ENCODE results near the gene SENP6. TPM values are rescaled to one million over a fixed set of nuclear protein-coding genes. Genes with fewer than 3 reads are reported as not detected.

The SENP6 gene
- total RNA-seq, 1 experiment from 2014 or later: 90.9 TPM

DNA sequence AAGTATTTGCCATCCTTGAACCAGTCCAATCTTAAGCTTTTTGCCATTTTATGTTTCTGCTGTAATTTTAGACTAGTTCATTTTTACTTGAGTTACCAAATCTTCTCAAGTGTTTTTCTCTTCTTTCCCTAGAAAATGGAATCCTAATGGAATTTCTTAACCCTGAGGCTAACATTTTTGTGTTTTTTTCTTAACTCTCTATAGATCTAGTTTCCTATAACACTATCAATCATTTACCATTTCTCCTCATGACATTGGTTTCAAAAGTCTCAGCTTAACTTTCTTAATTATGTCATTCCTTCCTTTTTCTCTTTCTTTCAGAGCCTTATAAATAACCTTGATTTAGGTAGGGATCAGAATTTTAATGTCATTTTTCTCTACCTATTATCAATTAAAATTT is 54.8 kb downstream of the SENP6 start:
- ATAC-seq (no peak), DNase-seq (ENCODE audit: low spot score) (no peak)
- TF ChIP-seq CREM (CRISPR knock-in tag; IDR thresholded peaks at IDR 0.05): no peak
- no peak for TF ChIP-seq HMGA2 (CRISPR knock-in tag; IDR thresholded peaks at IDR 0.05)
- TF ChIP-seq, protein P1, sequence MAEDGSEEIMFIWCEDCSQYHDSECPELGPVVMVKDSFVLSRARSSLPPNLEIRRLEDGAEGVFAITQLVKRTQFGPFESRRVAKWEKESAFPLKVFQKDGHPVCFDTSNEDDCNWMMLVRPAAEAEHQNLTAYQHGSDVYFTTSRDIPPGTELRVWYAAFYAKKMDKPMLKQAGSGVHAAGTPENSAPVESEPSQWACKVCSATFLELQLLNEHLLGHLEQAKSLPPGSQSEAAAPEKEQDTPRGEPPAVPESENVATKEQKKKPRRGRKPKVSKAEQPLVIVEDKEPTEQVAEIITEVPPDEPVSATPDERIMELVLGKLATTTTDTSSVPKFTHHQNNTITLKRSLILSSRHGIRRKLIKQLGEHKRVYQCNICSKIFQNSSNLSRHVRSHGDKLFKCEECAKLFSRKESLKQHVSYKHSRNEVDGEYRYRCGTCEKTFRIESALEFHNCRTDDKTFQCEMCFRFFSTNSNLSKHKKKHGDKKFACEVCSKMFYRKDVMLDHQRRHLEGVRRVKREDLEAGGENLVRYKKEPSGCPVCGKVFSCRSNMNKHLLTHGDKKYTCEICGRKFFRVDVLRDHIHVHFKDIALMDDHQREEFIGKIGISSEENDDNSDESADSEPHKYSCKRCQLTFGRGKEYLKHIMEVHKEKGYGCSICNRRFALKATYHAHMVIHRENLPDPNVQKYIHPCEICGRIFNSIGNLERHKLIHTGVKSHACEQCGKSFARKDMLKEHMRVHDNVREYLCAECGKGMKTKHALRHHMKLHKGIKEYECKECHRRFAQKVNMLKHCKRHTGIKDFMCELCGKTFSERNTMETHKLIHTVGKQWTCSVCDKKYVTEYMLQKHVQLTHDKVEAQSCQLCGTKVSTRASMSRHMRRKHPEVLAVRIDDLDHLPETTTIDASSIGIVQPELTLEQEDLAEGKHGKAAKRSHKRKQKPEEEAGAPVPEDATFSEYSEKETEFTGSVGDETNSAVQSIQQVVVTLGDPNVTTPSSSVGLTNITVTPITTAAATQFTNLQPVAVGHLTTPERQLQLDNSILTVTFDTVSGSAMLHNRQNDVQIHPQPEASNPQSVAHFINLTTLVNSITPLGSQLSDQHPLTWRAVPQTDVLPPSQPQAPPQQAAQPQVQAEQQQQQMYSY (CRISPR knock-in tag; IDR thresholded peaks at IDR 0.05): no peak
- TF ChIP-seq, protein P2, sequence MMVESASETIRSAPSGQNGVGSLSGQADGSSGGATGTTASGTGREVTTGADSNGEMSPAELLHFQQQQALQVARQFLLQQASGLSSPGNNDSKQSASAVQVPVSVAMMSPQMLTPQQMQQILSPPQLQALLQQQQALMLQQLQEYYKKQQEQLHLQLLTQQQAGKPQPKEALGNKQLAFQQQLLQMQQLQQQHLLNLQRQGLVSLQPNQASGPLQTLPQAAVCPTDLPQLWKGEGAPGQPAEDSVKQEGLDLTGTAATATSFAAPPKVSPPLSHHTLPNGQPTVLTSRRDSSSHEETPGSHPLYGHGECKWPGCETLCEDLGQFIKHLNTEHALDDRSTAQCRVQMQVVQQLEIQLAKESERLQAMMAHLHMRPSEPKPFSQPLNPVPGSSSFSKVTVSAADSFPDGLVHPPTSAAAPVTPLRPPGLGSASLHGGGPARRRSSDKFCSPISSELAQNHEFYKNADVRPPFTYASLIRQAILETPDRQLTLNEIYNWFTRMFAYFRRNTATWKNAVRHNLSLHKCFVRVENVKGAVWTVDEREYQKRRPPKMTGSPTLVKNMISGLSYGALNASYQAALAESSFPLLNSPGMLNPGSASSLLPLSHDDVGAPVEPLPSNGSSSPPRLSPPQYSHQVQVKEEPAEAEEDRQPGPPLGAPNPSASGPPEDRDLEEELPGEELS (CRISPR knock-in tag; IDR thresholded peaks at IDR 0.05): no peak
- TF ChIP-seq ZNF121 (CRISPR knock-in tag; IDR thresholded peaks at IDR 0.05): no peak
- no peak for TF ChIP-seq NFATC4 (CRISPR knock-in tag; IDR thresholded peaks at IDR 0.05)
- TF ChIP-seq, protein P3, sequence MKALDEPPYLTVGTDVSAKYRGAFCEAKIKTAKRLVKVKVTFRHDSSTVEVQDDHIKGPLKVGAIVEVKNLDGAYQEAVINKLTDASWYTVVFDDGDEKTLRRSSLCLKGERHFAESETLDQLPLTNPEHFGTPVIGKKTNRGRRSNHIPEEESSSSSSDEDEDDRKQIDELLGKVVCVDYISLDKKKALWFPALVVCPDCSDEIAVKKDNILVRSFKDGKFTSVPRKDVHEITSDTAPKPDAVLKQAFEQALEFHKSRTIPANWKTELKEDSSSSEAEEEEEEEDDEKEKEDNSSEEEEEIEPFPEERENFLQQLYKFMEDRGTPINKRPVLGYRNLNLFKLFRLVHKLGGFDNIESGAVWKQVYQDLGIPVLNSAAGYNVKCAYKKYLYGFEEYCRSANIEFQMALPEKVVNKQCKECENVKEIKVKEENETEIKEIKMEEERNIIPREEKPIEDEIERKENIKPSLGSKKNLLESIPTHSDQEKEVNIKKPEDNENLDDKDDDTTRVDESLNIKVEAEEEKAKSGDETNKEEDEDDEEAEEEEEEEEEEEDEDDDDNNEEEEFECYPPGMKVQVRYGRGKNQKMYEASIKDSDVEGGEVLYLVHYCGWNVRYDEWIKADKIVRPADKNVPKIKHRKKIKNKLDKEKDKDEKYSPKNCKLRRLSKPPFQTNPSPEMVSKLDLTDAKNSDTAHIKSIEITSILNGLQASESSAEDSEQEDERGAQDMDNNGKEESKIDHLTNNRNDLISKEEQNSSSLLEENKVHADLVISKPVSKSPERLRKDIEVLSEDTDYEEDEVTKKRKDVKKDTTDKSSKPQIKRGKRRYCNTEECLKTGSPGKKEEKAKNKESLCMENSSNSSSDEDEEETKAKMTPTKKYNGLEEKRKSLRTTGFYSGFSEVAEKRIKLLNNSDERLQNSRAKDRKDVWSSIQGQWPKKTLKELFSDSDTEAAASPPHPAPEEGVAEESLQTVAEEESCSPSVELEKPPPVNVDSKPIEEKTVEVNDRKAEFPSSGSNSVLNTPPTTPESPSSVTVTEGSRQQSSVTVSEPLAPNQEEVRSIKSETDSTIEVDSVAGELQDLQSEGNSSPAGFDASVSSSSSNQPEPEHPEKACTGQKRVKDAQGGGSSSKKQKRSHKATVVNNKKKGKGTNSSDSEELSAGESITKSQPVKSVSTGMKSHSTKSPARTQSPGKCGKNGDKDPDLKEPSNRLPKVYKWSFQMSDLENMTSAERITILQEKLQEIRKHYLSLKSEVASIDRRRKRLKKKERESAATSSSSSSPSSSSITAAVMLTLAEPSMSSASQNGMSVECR (CRISPR knock-in tag; IDR thresholded peaks at IDR 0.05; ENCODE audit: borderline replicate concordance): no peak
- TF ChIP-seq, protein P4, sequence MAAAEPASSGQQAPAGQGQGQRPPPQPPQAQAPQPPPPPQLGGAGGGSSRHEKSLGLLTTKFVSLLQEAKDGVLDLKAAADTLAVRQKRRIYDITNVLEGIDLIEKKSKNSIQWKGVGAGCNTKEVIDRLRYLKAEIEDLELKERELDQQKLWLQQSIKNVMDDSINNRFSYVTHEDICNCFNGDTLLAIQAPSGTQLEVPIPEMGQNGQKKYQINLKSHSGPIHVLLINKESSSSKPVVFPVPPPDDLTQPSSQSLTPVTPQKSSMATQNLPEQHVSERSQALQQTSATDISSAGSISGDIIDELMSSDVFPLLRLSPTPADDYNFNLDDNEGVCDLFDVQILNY (CRISPR knock-in tag; IDR thresholded peaks at IDR 0.05): no peak
- TF ChIP-seq, protein P5, sequence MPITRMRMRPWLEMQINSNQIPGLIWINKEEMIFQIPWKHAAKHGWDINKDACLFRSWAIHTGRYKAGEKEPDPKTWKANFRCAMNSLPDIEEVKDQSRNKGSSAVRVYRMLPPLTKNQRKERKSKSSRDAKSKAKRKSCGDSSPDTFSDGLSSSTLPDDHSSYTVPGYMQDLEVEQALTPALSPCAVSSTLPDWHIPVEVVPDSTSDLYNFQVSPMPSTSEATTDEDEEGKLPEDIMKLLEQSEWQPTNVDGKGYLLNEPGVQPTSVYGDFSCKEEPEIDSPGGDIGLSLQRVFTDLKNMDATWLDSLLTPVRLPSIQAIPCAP (CRISPR knock-in tag; IDR thresholded peaks at IDR 0.05): no peak
- TF ChIP-seq, protein P6, sequence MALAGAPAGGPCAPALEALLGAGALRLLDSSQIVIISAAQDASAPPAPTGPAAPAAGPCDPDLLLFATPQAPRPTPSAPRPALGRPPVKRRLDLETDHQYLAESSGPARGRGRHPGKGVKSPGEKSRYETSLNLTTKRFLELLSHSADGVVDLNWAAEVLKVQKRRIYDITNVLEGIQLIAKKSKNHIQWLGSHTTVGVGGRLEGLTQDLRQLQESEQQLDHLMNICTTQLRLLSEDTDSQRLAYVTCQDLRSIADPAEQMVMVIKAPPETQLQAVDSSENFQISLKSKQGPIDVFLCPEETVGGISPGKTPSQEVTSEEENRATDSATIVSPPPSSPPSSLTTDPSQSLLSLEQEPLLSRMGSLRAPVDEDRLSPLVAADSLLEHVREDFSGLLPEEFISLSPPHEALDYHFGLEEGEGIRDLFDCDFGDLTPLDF (CRISPR knock-in tag; IDR thresholded peaks at IDR 0.05): no peak
- no peak for TF ChIP-seq GABPB1 (CRISPR knock-in tag; IDR thresholded peaks at IDR 0.05)
- TF ChIP-seq, protein P7, sequence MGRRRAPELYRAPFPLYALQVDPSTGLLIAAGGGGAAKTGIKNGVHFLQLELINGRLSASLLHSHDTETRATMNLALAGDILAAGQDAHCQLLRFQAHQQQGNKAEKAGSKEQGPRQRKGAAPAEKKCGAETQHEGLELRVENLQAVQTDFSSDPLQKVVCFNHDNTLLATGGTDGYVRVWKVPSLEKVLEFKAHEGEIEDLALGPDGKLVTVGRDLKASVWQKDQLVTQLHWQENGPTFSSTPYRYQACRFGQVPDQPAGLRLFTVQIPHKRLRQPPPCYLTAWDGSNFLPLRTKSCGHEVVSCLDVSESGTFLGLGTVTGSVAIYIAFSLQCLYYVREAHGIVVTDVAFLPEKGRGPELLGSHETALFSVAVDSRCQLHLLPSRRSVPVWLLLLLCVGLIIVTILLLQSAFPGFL (CRISPR knock-in tag; IDR thresholded peaks at IDR 0.05; ENCODE audit: borderline replicate concordance): no peak
- TF ChIP-seq ATF1 (CRISPR knock-in tag; IDR thresholded peaks at IDR 0.05): no peak
- no peak for TF ChIP-seq CBFB (CRISPR knock-in tag; IDR thresholded peaks at IDR 0.05; ENCODE audit: low read depth)
- H3K9me3 Mint-ChIP-seq: no peaks in the 10 kb centered on the region
- ChIA-PET CTCF (no interaction called here), POLR2A (no interaction called here)
- peaks cover 36% of the 10 kb centered on the region for H3K36me3 Mint-ChIP-seq
- no peak overlapping the region for H3K4me3 Mint-ChIP-seq
- H3K27ac Mint-ChIP-seq: peak overlapping the region; percentile 57; the same call in 1 of the 2 replicates
- no peaks in the 10 kb centered on the region for H3K4me1 Mint-ChIP-seq
- H3K27me3 Mint-ChIP-seq (ENCODE audit: low read depth): no peaks in the 10 kb centered on the region

All from WTC11 (cell line).